Panc1 (cell line): ENCODE measurements around the gene GALNT4. TPM values are rescaled to one million over a fixed set of nuclear protein-coding genes. Genes with fewer than 3 reads are reported as not detected.

Experiments
- ATAC-seq: fragments of 200-7000 bp; cut with Tn5 transposase; 2 replicates; pipeline ENCODE4 v1.9.1; 2020; ENCODE audit warnings: mild to moderate bottlenecking, moderate library complexity
- BruUV-seq: library from RNA; stranded (reverse); fragments of 400-500 nt; replicated peaks from 2 replicates; lab custom pipeline; 2021; lab: Mats Ljungman, UMichigan
- CTCF ChIA-PET: fragments of 300-600 bp; sonication (Branson Sonifier 250); formaldehyde crosslinking; loops from one replicate; lab custom pipeline; 2022; ENCODE audit warnings: antibody characterized with exemption; lab: Charles Lee
- POLR2A ChIA-PET: fragments of 300-600 bp; sonication (Branson Sonifier 250); formaldehyde crosslinking; loops from one replicate; lab custom pipeline; 2022; ENCODE audit warnings: antibody characterized with exemption; lab: Charles Lee
- DNase-seq: peaks from one replicate; pipeline ENCODE4 v3.0.0-alpha.2; 2010; ENCODE audit warnings: low read depth, low spot score
- H3K27ac ChIP-seq: 2 replicates; pipeline ENCODE4 v1.5.1; 2011; ENCODE audit warnings: mild to moderate bottlenecking, low read length, inconsistent platforms
- H3K27me3 ChIP-seq: fragments of 200-500 bp; sonication (Bioruptor generic); 2 replicates; pipeline ENCODE4 v1.6.0; 2014; ENCODE audit warnings: low read length, inconsistent platforms; ENCODE audit not compliant: control insufficient read depth, insufficient read depth
- H3K36me3 ChIP-seq: fragments of 200-500 bp; sonication (Bioruptor generic); 2 replicates; pipeline ENCODE4 v1.5.1; 2014; ENCODE audit warnings: inconsistent platforms, mild to moderate bottlenecking, low read length, moderate library complexity; ENCODE audit not compliant: control insufficient read depth, insufficient read depth
- H3K4me1 ChIP-seq: 2 replicates; pipeline ENCODE4 v1.5.1; 2011; ENCODE audit warnings: inconsistent platforms, mild to moderate bottlenecking, low read length, moderate library complexity; ENCODE audit not compliant: control insufficient read depth, insufficient read depth
- H3K4me3 ChIP-seq, 2 experiments: 2 replicates each; pipeline ENCODE4 v1.5.1; 2011 to 2012; ENCODE audit warnings: low read depth in 2 of 2, low read length in 2 of 2, mild to moderate bottlenecking in 2 of 2, inconsistent platforms in 1 of 2, moderate library complexity in 1 of 2
- H3K9me3 ChIP-seq: fragments of 200-500 bp; sonication (Bioruptor generic); 2 replicates; pipeline ENCODE4 v1.5.1; 2014; ENCODE audit warnings: low read depth, mild to moderate bottlenecking, inconsistent platforms, low read length, moderate library complexity; ENCODE audit not compliant: control insufficient read depth, insufficient read depth
- POLR2AphosphoS5 ChIP-seq: IDR thresholded peaks from 2 replicates; pipeline ENCODE4 v1.6.1; 2012; ENCODE audit warnings: mild to moderate bottlenecking, low read depth, low read length, moderate library complexity
- SIN3A ChIP-seq: IDR thresholded peaks from 2 replicates; pipeline ENCODE4 v1.6.1; 2012; ENCODE audit warnings: low read depth, mild to moderate bottlenecking, low read length, moderate library complexity, borderline replicate concordance; ENCODE audit not compliant: insufficient read depth
- TCF7L2 ChIP-seq: IDR thresholded peaks from 2 replicates; pipeline ENCODE4 v1.6.1; 2011; ENCODE audit warnings: mild to moderate bottlenecking, low read depth, low read length, inconsistent platforms
- in situ Hi-C: cut with HindIII; loops from 2 replicates; pipeline ENCODE4 v1.10.0; 2016; ENCODE audit warnings: low sequenced_read_pairs, low pct_unique_long_range_greater_than_20kb
- intact Hi-C: fragments of 100-400 bp; cut with micrococcal nuclease; formaldehyde crosslinking; loops from one replicate; pipeline ENCODE4 v1.10.0; 2022; ENCODE audit not compliant: unreplicated experiment
- total RNA-seq: library from RNA; stranded (reverse); gene quantifications from one replicate; pipeline ENCODE4 v1.2.1, GENCODE V29; 2021; ENCODE audit not compliant: unreplicated experiment
- TF ChIP-seq, protein P1 (sequence below): fragments of 450-650 bp; IDR thresholded peaks from 2 replicates; pipeline ENCODE4 v1.5.1; 2017; ENCODE audit warnings: mild to moderate bottlenecking
- TF ChIP-seq, protein P2 (sequence below), 2 experiments: IDR thresholded peaks; 2 replicates each; pipeline ENCODE4 v1.6.1; 2011 to 2012; ENCODE audit warnings: low read depth in 2 of 2, control low read depth in 1 of 2, low read length in 1 of 2, mild to moderate bottlenecking in 1 of 2, moderate library complexity in 1 of 2; ENCODE audit not compliant: insufficient read depth in 1 of 2

The GALNT4 gene
- total RNA-seq, 1 experiment from 2014 or later: 5.1 TPM

DNA sequence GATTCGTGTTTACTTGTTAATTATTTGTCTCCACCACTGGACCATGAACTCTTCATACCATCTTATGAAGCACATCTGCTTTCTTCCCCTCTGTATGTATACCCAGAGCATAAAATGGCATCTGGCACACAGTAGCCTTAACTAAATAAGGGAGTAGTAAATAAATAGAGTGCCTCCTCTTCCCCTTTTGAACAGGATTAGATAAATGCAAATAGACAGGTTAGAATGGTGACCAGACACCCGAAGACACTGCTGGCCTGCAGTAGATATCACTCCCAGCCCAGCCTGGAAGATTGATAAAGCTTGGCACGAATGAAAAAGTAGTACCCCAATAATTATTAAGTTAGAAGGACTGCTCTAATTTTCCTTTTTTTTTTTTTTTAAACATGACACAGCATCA is 6.9 kb downstream of the GALNT4 start:
- Histone ChIP-seq H3K4me3 (no peak overlapping the region), H3K27me3 (no peaks in the 10 kb centered on the region), H3K36me3 (no peaks in the 10 kb centered on the region), H3K4me1 (peaks cover 12% of the 10 kb centered on the region), H3K27ac (no peak overlapping the region), H3K9me3 (no peaks in the 10 kb centered on the region)
- in situ Hi-C loops (no loop called here), intact Hi-C loops (no loop called here)
- BruUV-seq: no TSS peak
- ATAC-seq (no peak), DNase-seq (no peak)
- CTCF ChIA-PET: interaction anchor here (0.6 kb wide), 1 partner anchor 35 kb away, joined by 3 read pairs; no protein-coding TSS in a partner anchor
- no peak for TF ChIP-seq TCF7L2
- TF ChIP-seq, protein P1, sequence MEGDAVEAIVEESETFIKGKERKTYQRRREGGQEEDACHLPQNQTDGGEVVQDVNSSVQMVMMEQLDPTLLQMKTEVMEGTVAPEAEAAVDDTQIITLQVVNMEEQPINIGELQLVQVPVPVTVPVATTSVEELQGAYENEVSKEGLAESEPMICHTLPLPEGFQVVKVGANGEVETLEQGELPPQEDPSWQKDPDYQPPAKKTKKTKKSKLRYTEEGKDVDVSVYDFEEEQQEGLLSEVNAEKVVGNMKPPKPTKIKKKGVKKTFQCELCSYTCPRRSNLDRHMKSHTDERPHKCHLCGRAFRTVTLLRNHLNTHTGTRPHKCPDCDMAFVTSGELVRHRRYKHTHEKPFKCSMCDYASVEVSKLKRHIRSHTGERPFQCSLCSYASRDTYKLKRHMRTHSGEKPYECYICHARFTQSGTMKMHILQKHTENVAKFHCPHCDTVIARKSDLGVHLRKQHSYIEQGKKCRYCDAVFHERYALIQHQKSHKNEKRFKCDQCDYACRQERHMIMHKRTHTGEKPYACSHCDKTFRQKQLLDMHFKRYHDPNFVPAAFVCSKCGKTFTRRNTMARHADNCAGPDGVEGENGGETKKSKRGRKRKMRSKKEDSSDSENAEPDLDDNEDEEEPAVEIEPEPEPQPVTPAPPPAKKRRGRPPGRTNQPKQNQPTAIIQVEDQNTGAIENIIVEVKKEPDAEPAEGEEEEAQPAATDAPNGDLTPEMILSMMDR: no peak
- TF ChIP-seq, protein P2, sequence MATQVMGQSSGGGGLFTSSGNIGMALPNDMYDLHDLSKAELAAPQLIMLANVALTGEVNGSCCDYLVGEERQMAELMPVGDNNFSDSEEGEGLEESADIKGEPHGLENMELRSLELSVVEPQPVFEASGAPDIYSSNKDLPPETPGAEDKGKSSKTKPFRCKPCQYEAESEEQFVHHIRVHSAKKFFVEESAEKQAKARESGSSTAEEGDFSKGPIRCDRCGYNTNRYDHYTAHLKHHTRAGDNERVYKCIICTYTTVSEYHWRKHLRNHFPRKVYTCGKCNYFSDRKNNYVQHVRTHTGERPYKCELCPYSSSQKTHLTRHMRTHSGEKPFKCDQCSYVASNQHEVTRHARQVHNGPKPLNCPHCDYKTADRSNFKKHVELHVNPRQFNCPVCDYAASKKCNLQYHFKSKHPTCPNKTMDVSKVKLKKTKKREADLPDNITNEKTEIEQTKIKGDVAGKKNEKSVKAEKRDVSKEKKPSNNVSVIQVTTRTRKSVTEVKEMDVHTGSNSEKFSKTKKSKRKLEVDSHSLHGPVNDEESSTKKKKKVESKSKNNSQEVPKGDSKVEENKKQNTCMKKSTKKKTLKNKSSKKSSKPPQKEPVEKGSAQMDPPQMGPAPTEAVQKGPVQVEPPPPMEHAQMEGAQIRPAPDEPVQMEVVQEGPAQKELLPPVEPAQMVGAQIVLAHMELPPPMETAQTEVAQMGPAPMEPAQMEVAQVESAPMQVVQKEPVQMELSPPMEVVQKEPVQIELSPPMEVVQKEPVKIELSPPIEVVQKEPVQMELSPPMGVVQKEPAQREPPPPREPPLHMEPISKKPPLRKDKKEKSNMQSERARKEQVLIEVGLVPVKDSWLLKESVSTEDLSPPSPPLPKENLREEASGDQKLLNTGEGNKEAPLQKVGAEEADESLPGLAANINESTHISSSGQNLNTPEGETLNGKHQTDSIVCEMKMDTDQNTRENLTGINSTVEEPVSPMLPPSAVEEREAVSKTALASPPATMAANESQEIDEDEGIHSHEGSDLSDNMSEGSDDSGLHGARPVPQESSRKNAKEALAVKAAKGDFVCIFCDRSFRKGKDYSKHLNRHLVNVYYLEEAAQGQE (IDR thresholded peaks at IDR 0.05; ENCODE audit: insufficient read depth in 1 of 2, low read depth in 2 of 2, low read length in 1 of 2): no peak
- POLR2A ChIA-PET: no interaction called here

DNA sequence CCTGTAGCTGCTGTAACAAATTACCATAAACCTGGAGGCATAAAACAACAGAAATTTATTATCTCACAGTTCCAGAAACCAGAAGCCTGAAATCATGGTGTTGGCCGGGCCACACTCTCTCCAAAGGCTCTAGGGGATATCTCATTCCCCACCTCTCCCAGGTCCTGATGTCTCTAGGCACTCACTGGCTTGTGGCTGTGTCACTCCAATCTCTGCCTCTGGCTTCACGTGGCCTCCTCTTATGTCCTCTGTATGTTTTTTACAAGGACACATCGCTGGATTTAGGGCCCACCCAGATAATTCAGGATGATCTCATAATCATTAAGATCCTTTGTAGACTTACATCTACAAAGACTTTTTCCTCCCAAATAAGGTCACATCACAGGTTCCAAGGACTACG is 8.0 kb downstream of the GALNT4 start:
- H3K27me3 ChIP-seq: no peaks in the 10 kb centered on the region
- intact Hi-C loops (no loop called here), in situ Hi-C loops (no loop called here)
- TF ChIP-seq, protein P2 (IDR thresholded peaks at IDR 0.05; ENCODE audit: insufficient read depth in 1 of 2, low read depth in 2 of 2, low read length in 1 of 2): no peak
- TF ChIP-seq SIN3A (no peak), POLR2AphosphoS5 (no peak), TCF7L2 (no peak)
- TF ChIP-seq, protein P1: no peak
- ATAC-seq: no peak
- no peak overlapping the region for H3K4me3 ChIP-seq
- no peak overlapping the region for H3K27ac ChIP-seq
- H3K4me1 ChIP-seq: peaks cover 3% of the 10 kb centered on the region; the same call in 1 of the 2 replicates
- H3K36me3 ChIP-seq: no peaks in the 10 kb centered on the region
- POLR2A ChIA-PET: no interaction called here
- DNase-seq: no peak
- no peaks in the 10 kb centered on the region for H3K9me3 ChIP-seq
- BruUV-seq: no TSS peak
- CTCF ChIA-PET: no interaction called here
